ENCODE measurements around the gene NATD1.
"Not testable (repeated sequence)": the region's sequence is repeated elsewhere in the genome, so short reads cannot be mapped to it uniquely, and the experiment has no call there.

Gene NATD1

GRCh38 chr17:21246698-21247097 lies 6.5 kb downstream of the NATD1 start:
- DNase-seq (ENCODE audit: low read depth) = no peak

DNA sequence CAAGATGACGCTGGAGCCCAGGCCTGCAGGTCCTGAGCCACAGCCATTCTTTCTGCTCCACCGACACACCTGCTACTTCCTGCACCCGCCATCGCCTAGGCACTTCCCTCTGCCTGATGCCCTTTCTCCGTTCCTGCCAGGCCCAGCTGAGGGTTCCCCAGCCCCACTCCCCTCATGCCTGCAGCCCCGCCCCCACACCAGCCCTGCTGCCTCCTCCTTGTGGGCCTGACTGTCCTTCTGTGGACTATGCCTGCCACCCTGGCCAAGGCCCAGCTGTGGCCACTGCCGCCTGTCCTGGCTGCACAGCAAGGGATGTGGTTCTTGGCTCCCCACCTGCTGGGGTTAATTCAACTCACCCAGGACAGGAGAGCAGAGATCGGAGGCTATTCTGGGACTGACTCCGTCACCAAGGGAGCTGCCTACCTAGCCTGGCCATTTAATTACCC lies 7.5 kb downstream of the NATD1 start:
- DNase-seq (ENCODE audit: low read depth) = no peak

GRCh38 chr17:21243516-21244303 lies 9.5 kb downstream of the NATD1 start:
- no peak for DNase-seq (ENCODE audit: low read depth)

DNA sequence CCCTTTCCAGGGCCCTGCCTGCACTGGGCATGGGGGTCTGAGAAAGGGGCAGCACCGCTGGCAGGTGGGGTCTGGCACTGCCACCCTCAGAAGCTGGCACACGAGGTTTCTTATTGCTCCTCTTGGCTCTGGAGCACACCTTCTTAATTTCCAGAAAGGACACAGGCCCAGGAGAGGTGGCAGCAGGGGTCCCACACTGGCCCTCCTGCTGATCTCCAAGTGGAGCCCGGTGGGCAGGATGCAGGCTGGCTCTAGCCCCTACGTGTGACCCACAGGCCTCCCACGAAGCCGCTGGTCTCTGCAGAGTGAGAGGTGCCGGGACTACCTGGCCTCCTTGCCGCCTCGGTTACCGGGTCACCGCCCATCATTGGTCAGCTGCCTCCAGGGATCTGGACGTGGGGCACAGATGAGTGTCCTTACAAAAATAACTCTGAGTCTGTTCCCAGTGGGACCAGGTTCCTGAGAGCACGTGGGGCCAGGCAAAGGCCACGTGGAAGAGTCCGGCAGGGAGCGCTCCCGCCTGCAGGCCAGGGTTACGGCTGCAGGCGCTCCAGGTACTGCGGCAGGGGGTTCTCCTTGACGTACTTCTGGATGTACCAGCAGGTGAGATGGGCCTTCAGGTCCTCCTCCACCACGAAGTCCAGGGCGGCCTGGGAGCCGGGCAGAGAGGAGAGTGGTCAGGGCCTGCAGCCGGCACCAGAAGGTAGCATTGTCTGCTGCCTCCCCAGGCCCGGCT lies 10.3 kb downstream of the NATD1 start:
- DNase-seq (ENCODE audit: low read depth) = no peak

- DNase-seq (ENCODE audit: low read depth) = peak; percentile 44
These were observed 11.0 kb downstream of the NATD1 start for GRCh38 chr17:21242026-21242697.

DNA sequence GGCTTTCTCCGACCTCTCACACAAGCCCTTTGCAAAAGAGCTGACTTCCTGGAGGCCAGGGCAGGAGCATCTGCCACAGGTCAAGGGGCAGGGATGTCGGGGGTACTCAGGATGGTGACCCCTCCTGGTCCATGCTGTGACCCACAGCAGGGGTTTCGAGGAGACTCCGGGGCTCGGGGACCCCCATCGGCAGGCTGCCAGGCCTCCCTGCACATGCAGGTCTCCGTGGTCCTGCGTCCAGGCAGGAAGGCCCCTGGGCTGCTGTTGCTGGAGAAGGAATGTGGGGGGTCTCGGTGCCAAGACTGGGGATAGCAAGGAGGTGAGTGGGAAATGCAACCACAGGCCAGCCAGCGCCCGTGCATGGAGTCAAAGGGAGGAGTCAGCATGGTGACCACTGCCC lies 11.6 kb downstream of the NATD1 start:
- DNase-seq (ENCODE audit: low read depth) = no peak

DNA sequence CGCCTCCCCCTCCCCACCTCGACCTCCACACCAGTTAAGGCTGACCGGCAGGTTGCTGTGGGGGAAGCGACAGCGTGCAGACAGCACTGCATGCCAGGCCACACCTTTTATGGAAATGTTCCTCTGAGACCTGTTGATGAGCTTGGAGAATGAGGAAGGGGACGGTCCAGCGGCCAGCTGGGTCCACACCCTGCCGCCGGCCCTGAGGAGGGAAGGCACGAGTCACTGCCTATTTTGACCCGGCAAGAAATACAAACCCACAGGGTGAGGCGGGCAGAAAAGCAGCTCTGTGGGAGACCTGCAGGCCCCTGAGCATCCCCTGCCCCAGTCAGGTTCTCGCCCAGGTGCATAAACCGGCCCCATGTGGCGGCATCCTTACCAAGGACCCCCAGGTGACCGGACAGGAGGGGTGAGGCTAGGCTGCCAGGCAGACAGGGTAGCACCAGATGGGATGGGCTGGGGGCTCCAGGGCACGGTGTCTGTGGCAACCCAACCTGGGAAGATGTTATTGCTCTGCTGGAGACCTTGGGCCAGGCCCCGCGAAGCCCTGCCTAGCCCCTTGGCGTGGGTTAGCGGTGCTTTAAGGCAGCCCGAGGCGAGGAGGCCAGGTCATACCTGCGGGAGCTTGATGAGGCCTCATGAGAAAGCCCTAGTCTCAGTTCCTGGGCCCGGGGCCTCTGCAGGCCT lies 12.7 kb downstream of the NATD1 start:
- DNase-seq (ENCODE audit: low read depth) = no peak

DNA sequence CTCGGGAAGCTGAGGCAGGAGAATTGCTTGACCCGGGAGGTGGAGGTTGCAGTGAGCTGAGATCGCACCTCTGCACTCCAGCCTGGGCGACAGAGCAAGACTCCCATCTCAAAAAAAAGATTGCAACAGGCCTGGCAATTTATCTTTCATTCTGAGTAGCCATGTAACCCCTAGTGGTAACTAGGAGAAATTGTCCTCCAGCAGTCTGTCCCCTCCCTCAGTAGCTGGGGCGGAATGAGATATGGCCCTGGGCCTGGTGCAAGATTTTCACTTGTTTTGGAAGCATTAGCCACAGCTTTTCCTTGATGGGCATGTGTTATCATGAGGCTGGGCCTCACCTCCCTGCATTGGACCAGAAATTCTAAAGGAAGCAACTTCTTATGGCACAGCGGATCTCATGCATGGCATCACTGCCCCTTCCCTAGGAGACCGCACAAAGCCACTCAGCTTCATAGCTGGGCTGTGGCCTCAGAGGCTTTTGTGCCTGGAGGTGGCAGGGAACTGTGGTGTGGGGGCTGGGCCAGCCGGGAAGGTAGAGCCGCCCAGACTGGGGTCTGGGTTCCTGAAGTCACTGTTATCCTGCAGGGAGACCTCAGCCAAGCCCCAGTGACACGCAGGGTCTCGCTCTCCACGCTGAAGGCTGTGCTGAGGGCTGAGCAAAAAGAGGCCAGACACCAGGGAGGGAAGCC lies 13.4 kb downstream of the NATD1 start:
- DNase-seq (ENCODE audit: low read depth) = peak; percentile 59

GRCh38 chr17:21235921-21236320 lies 17.3 kb downstream of the NATD1 start:
- no peak for DNase-seq (ENCODE audit: low read depth)

- DNase-seq (ENCODE audit: low read depth) = peak; percentile 39
These were observed 19.4 kb downstream of the NATD1 start for GRCh38 chr17:21233581-21234347.

DNA sequence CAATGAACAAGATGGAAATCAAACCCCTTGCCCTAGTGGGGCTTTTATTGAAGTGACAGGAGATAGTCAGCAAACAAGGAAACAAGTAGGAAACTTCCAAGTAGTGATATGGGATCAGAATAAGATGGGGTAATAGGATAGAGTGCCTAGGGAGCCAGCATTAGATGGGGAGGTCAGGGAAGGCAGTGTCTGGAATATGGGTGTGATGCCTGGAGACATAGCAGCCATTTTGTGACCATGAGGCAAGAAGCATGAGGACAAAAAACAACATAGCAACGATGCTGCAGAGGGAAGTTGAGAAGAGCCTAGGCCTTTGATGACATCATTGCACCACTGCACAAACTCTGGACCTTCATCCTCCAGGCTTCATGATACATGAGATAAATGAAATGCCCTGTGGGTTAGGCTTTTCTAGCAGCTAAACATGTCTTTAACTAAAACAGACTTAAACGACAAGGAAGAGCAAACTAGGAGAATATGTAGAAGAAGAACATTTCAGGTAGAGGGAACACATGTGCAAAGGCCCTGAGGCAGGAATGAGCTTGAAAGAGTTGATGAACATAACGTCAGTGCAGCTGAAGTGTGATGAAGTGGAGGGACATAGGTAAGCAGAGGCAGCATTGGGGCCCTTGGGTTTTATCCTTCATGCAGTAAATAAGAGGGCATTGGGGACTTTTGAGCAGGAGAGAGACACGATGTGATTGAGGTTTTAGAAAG lies 21.0 kb downstream of the NATD1 start:
- no peak for DNase-seq (ENCODE audit: low read depth)

- DNase-seq (ENCODE audit: low read depth) = no peak
These were observed 21.7 kb downstream of the NATD1 start for GRCh38 chr17:21231533-21231932.

DNA sequence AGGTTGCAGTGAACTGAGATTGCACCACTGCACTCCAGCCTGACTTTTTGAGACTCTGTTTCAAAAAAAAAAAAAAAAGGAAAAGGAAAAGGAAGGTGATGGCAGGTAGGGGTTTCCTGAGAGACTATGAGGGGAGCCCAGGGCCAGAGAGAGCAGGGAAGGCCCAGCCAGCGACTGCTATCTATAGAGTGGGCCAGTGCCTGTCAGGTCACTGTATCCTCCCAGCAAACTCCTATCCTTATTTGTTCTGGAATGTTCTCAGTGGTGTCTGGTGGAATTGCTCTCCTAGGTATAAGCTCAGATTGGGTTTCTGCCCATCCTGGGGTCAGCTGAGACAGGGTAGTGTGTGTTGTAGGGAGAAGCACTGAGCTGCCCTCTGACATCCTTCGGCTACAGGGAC lies 24.4 kb downstream of the NATD1 start:
- no peak for DNase-seq (ENCODE audit: low read depth)

DNA sequence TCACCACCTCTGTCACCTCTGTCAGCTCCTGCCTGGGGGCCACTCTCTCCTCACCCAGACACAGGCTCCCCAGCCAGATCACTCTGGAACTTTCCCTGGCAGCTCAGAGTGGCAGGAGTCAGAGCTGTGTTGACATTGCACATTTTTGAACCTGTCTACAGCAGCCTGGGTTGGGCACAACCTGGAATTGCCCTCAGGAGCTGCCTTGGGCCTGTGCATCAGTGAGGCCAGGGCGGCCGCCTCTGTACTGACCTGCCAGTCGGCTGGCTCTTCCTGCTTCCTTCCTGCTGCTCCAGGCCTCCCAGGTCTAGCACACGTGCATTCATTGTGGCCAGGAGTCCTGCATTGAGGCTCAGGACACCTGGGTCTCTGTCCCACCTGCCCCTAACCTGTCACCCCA lies 25.1 kb downstream of the NATD1 start:
- no peak for DNase-seq (ENCODE audit: low read depth)

DNA sequence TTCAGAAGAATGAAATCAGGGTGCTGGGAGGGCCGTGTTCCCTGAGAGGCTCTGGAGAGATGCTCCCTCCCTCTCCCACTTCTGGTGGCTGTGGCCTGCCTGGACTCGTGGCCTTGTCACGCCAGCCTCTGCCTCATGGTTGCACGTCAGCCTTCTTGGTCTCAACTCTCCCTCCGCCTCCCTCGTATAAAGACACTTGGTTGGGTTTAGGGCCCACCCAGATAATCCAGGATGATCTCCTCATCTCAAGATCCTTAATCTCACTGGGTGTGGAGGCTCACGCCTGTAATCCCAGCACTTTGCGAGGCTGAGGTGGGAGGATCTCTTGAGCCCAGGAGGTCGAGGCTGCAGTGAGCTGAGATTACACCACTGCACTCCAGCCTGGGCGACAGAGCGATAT lies 25.9 kb downstream of the NATD1 start:
- DNase-seq (ENCODE audit: low read depth) = not testable (repeated sequence)

GRCh38 chr17:21223086-21223485 lies 30.1 kb downstream of the NATD1 start:
- DNase-seq (ENCODE audit: low read depth) = no peak

DNA sequence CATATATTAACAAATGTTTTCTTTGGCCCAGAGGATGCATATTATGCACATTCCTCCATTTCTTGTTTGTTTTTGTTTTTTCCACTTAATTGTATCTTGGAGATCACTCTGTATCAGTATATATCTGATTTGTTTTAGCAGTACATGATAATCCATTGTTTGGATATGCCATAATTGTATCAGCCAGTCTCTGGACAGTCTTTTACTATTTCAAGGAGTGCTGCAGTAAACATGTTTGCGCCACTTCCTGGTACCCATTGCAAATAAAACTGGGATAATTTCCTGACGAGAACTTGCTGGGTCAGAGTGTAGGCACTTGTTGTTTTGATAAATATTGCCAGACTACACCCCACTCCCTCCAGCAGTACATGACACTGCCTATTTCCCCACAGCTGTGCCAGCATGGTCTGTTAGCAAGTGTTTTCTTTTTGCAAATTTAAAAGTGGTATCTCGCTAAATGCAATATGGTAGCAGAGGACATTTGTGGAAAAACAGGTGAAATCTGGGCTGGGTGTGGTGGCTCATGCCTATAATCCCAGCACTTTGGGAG lies 34.3 kb downstream of the NATD1 start:
- DNase-seq (ENCODE audit: low read depth) = no peak

DNA sequence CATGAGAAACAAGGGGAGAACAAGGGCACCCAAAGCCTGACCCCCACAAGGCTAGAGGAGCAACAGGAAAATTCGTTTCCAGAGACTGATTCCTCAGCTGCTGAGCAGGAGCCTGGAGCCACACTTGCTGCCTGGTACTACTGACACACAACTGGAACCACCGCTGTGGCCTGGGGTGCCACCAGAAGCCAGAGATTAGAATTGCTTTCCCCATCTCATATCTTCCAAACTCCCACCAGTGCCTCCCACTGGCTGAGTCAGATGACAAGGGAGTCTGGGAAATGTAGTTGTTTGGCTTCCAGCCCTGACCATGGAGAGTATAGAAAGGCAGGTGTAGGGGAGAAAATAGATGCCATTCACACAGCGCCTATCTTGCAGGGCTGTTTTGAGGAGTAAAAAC lies 35.1 kb downstream of the NATD1 start:
- peak; percentile 24 for DNase-seq (ENCODE audit: low read depth)

- no peak for DNase-seq (ENCODE audit: low read depth)
These were observed 35.9 kb downstream of the NATD1 start for GRCh38 chr17:21217346-21217745.

DNA sequence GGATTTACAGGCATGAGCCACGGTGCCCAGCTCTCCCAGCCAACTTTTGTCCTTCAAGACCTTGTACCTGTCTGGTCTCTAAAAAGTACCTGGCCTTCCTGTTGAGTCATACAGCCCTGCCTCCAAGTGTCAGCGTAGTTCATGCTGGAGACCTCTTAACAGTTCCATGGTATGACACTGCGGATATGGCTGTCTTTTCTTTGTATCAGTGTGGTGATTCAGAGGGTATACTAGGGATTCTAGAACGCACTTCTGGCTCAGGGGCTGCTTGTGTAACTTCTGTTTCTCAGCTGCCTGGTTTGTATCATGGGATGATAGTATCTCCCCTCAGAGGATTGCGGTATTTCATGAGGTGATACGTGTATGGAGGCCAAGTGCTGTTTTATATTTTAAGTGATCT lies 37.3 kb downstream of the NATD1 start:
- DNase-seq (ENCODE audit: low read depth) = peak; percentile 20

Data from ELR (cell line).